OCI-LY1 (cell line): ENCODE measurements around the gene SENP3.

Experiments used
- H2AFZ ChIP-seq: fragments of 200-600 bp; sonication (generic), shearing (Covaris generic); 2 replicates; pipeline ENCODE4 v1.6.0; 2014; ENCODE audit warnings: antibody characterized with exemption, mild to moderate bottlenecking, low read length
- H3F3A ChIP-seq: fragments of 200-600 bp; sonication (generic), shearing (Covaris generic); 2 replicates; pipeline ENCODE4 v1.6.0; 2014; ENCODE audit warnings: mild to moderate bottlenecking, antibody characterized with exemption, low read length, moderate library complexity; ENCODE audit not compliant: insufficient read depth
- H3K27ac ChIP-seq: fragments of 200-600 bp; sonication (generic); 2 replicates; pipeline ENCODE4 v1.5.1; 2014; ENCODE audit warnings: low read length, mixed run types, mild to moderate bottlenecking, low read depth; ENCODE audit not compliant: poor library complexity, severe bottlenecking
- H3K27me3 ChIP-seq: fragments of 200-600 bp; sonication (generic); 2 replicates; pipeline ENCODE4 v1.6.0; 2014; ENCODE audit warnings: antibody characterized with exemption, mild to moderate bottlenecking, low read length, moderate library complexity; ENCODE audit not compliant: insufficient read depth
- H3K36me3 ChIP-seq: fragments of 200-600 bp; sonication (generic); 2 replicates; pipeline ENCODE4 v1.6.1; 2014; ENCODE audit warnings: mild to moderate bottlenecking, antibody characterized with exemption, low read length, moderate library complexity, mixed read lengths; ENCODE audit not compliant: insufficient read depth
- H3K4me1 ChIP-seq: fragments of 200-600 bp; sonication (generic); 2 replicates; pipeline ENCODE4 v1.5.1; 2014; ENCODE audit warnings: mild to moderate bottlenecking, low read length, moderate library complexity; ENCODE audit not compliant: insufficient read depth, severe bottlenecking
- H3K4me2 ChIP-seq: fragments of 200-600 bp; sonication (generic), shearing (Covaris generic); 2 replicates; pipeline ENCODE4 v1.6.1; 2014; ENCODE audit warnings: low read length
- H3K4me3 ChIP-seq: fragments of 200-600 bp; sonication (generic); 2 replicates; pipeline ENCODE4 v1.5.1; 2014; ENCODE audit warnings: low read length, low read depth, mild to moderate bottlenecking, mixed read lengths; ENCODE audit not compliant: poor library complexity, severe bottlenecking
- H3K79me2 ChIP-seq: fragments of 200-600 bp; shearing (Covaris generic); 2 replicates; pipeline ENCODE4 v1.6.1; 2016; ENCODE audit warnings: mixed run types, low read length, mixed read lengths; ENCODE audit not compliant: insufficient read depth
- H3K9ac ChIP-seq: fragments of 200-600 bp; sonication (generic), shearing (Covaris generic); 2 replicates; pipeline ENCODE4 v1.6.1; 2014; ENCODE audit warnings: mild to moderate bottlenecking, low read length, mixed read lengths
- H3K9me2 ChIP-seq: fragments of 200-600 bp; sonication (generic), shearing (Covaris generic); 2 replicates; pipeline ENCODE4 v1.6.1; 2014; ENCODE audit warnings: low read depth, mild to moderate bottlenecking, low read length, mixed read lengths
- H3K9me3 ChIP-seq: fragments of 200-600 bp; shearing (Covaris generic); 2 replicates; pipeline ENCODE4 v1.6.1; 2014; ENCODE audit warnings: low read length, mixed read lengths
- H4K20me1 ChIP-seq: fragments of 200-600 bp; sonication (generic), shearing (Covaris generic); 2 replicates; pipeline ENCODE4 v1.6.0; 2016; ENCODE audit warnings: mild to moderate bottlenecking, low read length; ENCODE audit not compliant: insufficient read depth
- CTCF ChIP-seq: fragments of 200-600 bp; sonication (generic), shearing (Covaris generic); IDR thresholded peaks from 2 replicates; pipeline ENCODE4 v1.5.1; 2017; ENCODE audit warnings: mild to moderate bottlenecking, antibody characterized with exemption, low read length, moderate library complexity, mixed read lengths
- EZH2 ChIP-seq: fragments of 200-600 bp; sonication (generic), shearing (Covaris generic); IDR thresholded peaks from 2 replicates; pipeline ENCODE4 v1.8.0; 2017; ENCODE audit warnings: borderline replicate concordance, mixed run types, mild to moderate bottlenecking, antibody characterized with exemption, low read length, moderate library complexity, mixed read lengths

Gene SENP3

GRCh38 chr17:7561589-7562207 lies at the start of gene SENP3:
Gene SENP3 (plus strand): TSS chr17:7561919. CDS start chr17:7563077, 1,158 bp downstream.
- 0 out of 2 replicates have a peak within 1 kb of the TSS, but pooled peaks have one; percentile 21 for H2AFZ ChIP-seq
- no peaks in the 10 kb centered on the region for H4K20me1 ChIP-seq
- no peak for TF ChIP-seq CTCF
- no peak for TF ChIP-seq EZH2
- no peaks in the 10 kb centered on the region for H3K9me3 ChIP-seq
- H3K9me2 ChIP-seq: no peaks in the 10 kb centered on the region
- H3K79me2 ChIP-seq: peaks cover 9% of the 10 kb centered on the region; the same call in 1 of the 2 replicates
- H3K9ac ChIP-seq: peak within 1 kb of the TSS; percentile 93
- H3K36me3 ChIP-seq: peaks cover 34% of the 10 kb centered on the region
- H3K4me1 ChIP-seq: peaks cover 34% of the 10 kb centered on the region
- H3K4me2 ChIP-seq: peak within 1 kb of the TSS; percentile 89
- peaks cover 8% of the 10 kb centered on the region; the same call in 1 of the 2 replicates for H3K27me3 ChIP-seq
- peak within 1 kb of the TSS; percentile 72 for H3K27ac ChIP-seq
- H3F3A ChIP-seq: no peaks in the 10 kb centered on the region
- peak within 1 kb of the TSS; percentile 77 for H3K4me3 ChIP-seq

GRCh38 chr17:7512105-7512504 lies 49.6 kb upstream of the SENP3 start:
- no peaks in the 10 kb centered on the region for H4K20me1 ChIP-seq
- H2AFZ ChIP-seq: no peak overlapping the region
- H3K9ac ChIP-seq: no peak overlapping the region
- H3K79me2 ChIP-seq: no peaks in the 10 kb centered on the region
- TF ChIP-seq EZH2 (no peak), CTCF (no peak)
- H3F3A ChIP-seq: no peaks in the 10 kb centered on the region
- no peak overlapping the region for H3K27ac ChIP-seq
- H3K27me3 ChIP-seq: no peaks in the 10 kb centered on the region
- no peaks in the 10 kb centered on the region for H3K9me3 ChIP-seq
- H3K9me2 ChIP-seq: no peaks in the 10 kb centered on the region
- H3K4me1 ChIP-seq: no peaks in the 10 kb centered on the region
- H3K4me3 ChIP-seq: no peak overlapping the region
- no peak overlapping the region for H3K4me2 ChIP-seq
- peaks cover 67% of the 10 kb centered on the region for H3K36me3 ChIP-seq

- no peaks in the 10 kb centered on the region for H4K20me1 ChIP-seq
- peaks cover 59% of the 10 kb centered on the region for H3K36me3 ChIP-seq
- no peaks in the 10 kb centered on the region for H3K9me3 ChIP-seq
- H3K79me2 ChIP-seq: no peaks in the 10 kb centered on the region
- no peaks in the 10 kb centered on the region for H3K4me1 ChIP-seq
- H3K27me3 ChIP-seq: no peaks in the 10 kb centered on the region
- H3F3A ChIP-seq: no peaks in the 10 kb centered on the region
- H3K27ac ChIP-seq: no peak overlapping the region
- no peak overlapping the region for H2AFZ ChIP-seq
- H3K9me2 ChIP-seq: no peaks in the 10 kb centered on the region
- H3K4me2 ChIP-seq: no peak overlapping the region
- H3K9ac ChIP-seq: no peak overlapping the region
- TF ChIP-seq CTCF: no peak
- TF ChIP-seq EZH2: no peak
- no peak overlapping the region for H3K4me3 ChIP-seq
These were observed 48.7 kb upstream of the SENP3 start for GRCh38 chr17:7512824-7513540.
